ENCODE measurements around the gene EDIL3.

DNA sequence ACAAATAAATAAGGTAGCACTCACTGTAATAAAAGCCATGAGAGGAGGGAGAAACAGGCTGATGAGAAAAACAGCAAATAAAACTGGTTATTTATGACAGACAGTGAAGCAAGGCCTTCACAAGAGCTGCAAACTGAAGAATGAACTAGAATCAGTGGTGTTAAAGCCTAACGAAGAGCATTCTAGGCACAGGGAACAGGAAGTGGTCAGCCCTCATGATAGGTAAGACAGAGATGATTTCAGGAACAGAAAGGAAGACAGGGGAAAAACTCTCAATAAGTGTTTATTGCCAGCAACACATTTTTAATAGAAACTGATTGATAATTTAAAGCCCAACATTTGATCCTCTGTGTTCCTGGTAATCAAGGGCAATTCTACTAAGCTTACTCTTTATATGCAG lies 124.5 kb downstream of the EDIL3 start:
- TF ChIP-seq, protein P1, sequence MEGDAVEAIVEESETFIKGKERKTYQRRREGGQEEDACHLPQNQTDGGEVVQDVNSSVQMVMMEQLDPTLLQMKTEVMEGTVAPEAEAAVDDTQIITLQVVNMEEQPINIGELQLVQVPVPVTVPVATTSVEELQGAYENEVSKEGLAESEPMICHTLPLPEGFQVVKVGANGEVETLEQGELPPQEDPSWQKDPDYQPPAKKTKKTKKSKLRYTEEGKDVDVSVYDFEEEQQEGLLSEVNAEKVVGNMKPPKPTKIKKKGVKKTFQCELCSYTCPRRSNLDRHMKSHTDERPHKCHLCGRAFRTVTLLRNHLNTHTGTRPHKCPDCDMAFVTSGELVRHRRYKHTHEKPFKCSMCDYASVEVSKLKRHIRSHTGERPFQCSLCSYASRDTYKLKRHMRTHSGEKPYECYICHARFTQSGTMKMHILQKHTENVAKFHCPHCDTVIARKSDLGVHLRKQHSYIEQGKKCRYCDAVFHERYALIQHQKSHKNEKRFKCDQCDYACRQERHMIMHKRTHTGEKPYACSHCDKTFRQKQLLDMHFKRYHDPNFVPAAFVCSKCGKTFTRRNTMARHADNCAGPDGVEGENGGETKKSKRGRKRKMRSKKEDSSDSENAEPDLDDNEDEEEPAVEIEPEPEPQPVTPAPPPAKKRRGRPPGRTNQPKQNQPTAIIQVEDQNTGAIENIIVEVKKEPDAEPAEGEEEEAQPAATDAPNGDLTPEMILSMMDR (IDR thresholded peaks at IDR 0.05; ENCODE audit: low read depth, low read length), result no peak
- TF ChIP-seq EZH2phosphoT487 (IDR thresholded peaks at IDR 0.05; ENCODE audit: low read depth), result no peak
